Calu3 (cell line): ENCODE data around the gene ZFP36. TPM values are rescaled to one million over a fixed set of nuclear protein-coding genes. Genes with fewer than 3 reads are reported as not detected.

Experiments used
- BruUV-seq: library from RNA; stranded (reverse); fragments of 400-500 nt; replicated peaks from 2 replicates; lab custom pipeline; 2021; lab: Mats Ljungman, UMichigan
- CTCF ChIA-PET: fragments of 300-600 bp; sonication (Branson Sonifier 250); formaldehyde crosslinking; loops from one replicate; lab custom pipeline; 2022; ENCODE audit warnings: antibody characterized with exemption; lab: Charles Lee
- DNase-seq: peaks from one replicate; pipeline ENCODE4 v3.0.0; 2022
- H3K27ac Mint-ChIP-seq: one replicate; pipeline ENCODE4 v1.8.0; 2022; ENCODE audit warnings: mixed read lengths; ENCODE audit not compliant: unreplicated experiment
- H3K27me3 Mint-ChIP-seq: one replicate; pipeline ENCODE4 v1.8.0; 2022; ENCODE audit warnings: mixed read lengths; ENCODE audit not compliant: unreplicated experiment
- H3K36me3 Mint-ChIP-seq: one replicate; pipeline ENCODE4 v1.8.0; 2022; ENCODE audit warnings: mild to moderate bottlenecking, moderate library complexity, mixed read lengths; ENCODE audit not compliant: insufficient read depth, unreplicated experiment
- H3K4me1 Mint-ChIP-seq: one replicate; pipeline ENCODE4 v1.8.0; 2022; ENCODE audit warnings: mild to moderate bottlenecking, low read depth, mixed read lengths; ENCODE audit not compliant: unreplicated experiment
- H3K4me3 Mint-ChIP-seq: one replicate; pipeline ENCODE4 v1.8.0; 2022; ENCODE audit warnings: mild to moderate bottlenecking, low read depth, moderate library complexity, mixed read lengths; ENCODE audit not compliant: unreplicated experiment
- H3K9me3 Mint-ChIP-seq: one replicate; pipeline ENCODE4 v1.8.0; 2022; ENCODE audit warnings: low read depth, mixed read lengths; ENCODE audit not compliant: unreplicated experiment
- intact Hi-C: fragments of 100-400 bp; cut with micrococcal nuclease; formaldehyde crosslinking; loops from one replicate; pipeline ENCODE4 v1.10.0; 2022; ENCODE audit not compliant: unreplicated experiment
- total RNA-seq: library from RNA; stranded (reverse); gene quantifications from 2 replicates; pipeline ENCODE4 v1.2.3, GENCODE V29; 2022
- TF ChIP-seq, protein P1 (sequence below): fragments of 200-600 bp; IDR thresholded peaks from one replicate; pipeline ENCODE4 v1.8.0; 2022; ENCODE audit warnings: antibody characterized with exemption; ENCODE audit not compliant: unreplicated experiment

The ZFP36 gene
- total RNA-seq, 1 experiment from 2014 or later, result 70.8 TPM

DNA sequence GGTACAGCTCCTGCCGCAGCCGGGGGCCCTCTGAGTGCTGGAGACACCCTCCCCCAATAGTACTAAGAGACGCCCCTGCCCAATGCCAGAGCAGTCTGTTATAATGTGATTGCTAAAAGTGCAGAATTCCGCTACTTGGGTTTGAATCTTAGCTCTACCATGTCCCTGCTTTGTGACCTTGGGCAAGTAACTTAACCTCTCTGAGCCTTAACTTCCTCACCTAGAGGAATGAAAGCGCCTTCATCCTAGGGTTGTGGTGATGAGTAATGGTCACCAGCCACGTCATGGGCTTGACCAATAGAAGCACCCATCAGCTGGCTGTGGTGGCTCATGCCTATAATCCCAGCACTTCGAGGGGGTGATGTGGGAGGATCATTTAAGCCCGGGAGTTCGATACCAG lies 12.4 kb downstream of the ZFP36 start:
- no peak overlapping the region for H3K4me3 Mint-ChIP-seq
- H3K27ac Mint-ChIP-seq, result no peak overlapping the region
- peaks cover 7% of the 10 kb centered on the region for H3K4me1 Mint-ChIP-seq
- TF ChIP-seq, protein P1, sequence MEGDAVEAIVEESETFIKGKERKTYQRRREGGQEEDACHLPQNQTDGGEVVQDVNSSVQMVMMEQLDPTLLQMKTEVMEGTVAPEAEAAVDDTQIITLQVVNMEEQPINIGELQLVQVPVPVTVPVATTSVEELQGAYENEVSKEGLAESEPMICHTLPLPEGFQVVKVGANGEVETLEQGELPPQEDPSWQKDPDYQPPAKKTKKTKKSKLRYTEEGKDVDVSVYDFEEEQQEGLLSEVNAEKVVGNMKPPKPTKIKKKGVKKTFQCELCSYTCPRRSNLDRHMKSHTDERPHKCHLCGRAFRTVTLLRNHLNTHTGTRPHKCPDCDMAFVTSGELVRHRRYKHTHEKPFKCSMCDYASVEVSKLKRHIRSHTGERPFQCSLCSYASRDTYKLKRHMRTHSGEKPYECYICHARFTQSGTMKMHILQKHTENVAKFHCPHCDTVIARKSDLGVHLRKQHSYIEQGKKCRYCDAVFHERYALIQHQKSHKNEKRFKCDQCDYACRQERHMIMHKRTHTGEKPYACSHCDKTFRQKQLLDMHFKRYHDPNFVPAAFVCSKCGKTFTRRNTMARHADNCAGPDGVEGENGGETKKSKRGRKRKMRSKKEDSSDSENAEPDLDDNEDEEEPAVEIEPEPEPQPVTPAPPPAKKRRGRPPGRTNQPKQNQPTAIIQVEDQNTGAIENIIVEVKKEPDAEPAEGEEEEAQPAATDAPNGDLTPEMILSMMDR, result no peak
- peaks cover 48% of the 10 kb centered on the region for H3K36me3 Mint-ChIP-seq
- CTCF ChIA-PET, result no interaction called here
- H3K27me3 Mint-ChIP-seq, result no peaks in the 10 kb centered on the region
- no TSS peak for BruUV-seq
- no peaks in the 10 kb centered on the region for H3K9me3 Mint-ChIP-seq
- no peak for DNase-seq
- intact Hi-C loops, result no loop called here

DNA sequence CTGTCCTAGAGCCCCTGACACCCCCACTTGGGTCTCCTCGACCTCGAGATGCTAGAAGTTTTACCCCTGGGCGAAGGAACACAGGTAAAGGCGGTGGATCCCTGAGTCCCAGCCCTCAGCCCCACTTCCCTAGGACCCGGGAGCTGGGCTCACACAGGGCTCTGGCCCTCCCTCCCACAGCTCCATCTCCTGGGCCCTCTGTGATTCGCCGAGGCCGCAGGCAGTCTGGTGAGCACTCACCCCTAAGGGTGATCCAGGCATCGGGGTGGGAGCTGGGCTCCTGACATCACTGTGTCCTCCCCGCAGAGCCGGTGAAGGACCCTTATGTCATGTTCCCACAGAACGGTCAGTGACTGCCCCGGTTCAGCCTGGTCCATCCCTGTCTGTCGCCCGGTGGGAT lies 14.1 kb downstream of the ZFP36 start:
- BruUV-seq, result no TSS peak

DNA sequence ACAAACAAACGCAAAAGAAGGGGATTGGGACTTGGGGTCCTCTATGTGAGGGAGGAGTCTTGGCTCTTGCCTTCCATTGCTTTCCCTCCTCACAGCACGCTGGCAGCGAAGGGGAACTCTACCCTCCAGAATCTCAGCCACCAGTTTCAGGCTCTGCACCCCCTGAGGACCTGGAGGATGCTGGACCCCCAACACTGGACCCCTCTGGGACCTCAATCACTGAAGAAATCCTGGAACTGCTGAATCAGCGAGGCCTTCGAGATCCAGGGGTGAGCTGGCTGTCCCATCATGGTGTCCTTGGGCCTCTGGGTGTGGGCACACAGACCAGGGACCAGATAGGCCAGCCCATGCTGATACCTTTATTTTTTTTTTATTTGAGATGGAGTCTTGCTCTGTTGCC lies 15.4 kb downstream of the ZFP36 start:
- H3K36me3 Mint-ChIP-seq, result peaks cover 54% of the 10 kb centered on the region
- TF ChIP-seq, protein P1, result no peak
- H3K4me1 Mint-ChIP-seq, result no peaks in the 10 kb centered on the region
- no peak overlapping the region for H3K27ac Mint-ChIP-seq
- BruUV-seq, result no TSS peak
- CTCF ChIA-PET, result no interaction called here
- no peaks in the 10 kb centered on the region for H3K27me3 Mint-ChIP-seq
- no peak overlapping the region for H3K4me3 Mint-ChIP-seq
- intact Hi-C loops, result no loop called here
- DNase-seq, result no peak
- H3K9me3 Mint-ChIP-seq, result no peaks in the 10 kb centered on the region

More for the DNA sequence above, 14.1 kb downstream of the ZFP36 start:
- TF ChIP-seq, protein P1, result no peak
- no peaks in the 10 kb centered on the region for H3K4me1 Mint-ChIP-seq
- CTCF ChIA-PET, result no interaction called here
- no peaks in the 10 kb centered on the region for H3K9me3 Mint-ChIP-seq
- peaks cover 54% of the 10 kb centered on the region for H3K36me3 Mint-ChIP-seq
- H3K4me3 Mint-ChIP-seq, result no peak overlapping the region
- DNase-seq, result no peak
- H3K27ac Mint-ChIP-seq, result no peak overlapping the region
- H3K27me3 Mint-ChIP-seq, result no peaks in the 10 kb centered on the region
- intact Hi-C loops, result no loop called here

DNA sequence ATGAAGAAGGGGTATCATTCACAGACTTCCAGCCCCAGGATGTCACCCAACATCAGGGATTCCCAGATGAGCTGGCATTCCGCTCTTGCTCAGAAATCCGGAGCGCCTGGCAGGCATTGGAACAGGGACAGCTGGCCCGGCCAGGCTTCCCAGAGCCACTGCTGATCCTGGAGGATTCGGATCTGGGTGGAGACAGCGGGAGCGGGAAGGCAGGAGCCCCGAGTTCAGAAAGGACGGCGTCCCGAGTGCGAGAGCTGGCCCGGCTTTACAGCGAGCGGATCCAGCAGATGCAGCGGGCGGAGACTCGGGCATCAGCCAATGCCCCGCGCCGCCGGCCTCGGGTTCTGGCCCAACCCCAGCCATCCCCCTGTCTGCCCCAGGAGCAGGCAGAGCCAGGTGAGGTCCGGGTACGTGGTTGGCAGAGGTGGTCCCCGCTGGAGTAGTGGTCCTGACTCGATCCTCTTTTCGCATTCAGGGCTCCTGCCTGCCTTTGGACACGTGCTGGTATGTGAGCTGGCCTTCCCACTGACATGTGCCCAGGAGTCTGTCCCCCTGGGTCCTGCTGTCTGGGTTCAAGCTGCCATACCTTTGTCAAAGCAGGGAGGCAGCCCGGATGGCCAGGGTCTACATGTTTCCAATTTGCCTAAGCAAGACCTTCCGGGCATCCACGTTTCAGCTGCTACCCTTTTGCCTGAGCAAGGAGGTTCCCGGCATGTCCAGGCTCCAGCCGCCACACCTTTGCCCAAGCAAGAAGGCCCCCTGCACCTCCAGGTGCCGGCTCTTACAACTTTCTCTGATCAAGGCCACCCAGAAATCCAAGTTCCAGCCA lies 16.8 kb downstream of the ZFP36 start:
- intact Hi-C loops, result no loop called here
- TF ChIP-seq, protein P1, result no peak
- DNase-seq, result no peak
- Mint-ChIP-seq H3K27me3 (no peaks in the 10 kb centered on the region), H3K9me3 (no peaks in the 10 kb centered on the region), H3K4me1 (no peaks in the 10 kb centered on the region), H3K36me3 (peaks cover 51% of the 10 kb centered on the region), H3K27ac (no peak overlapping the region), H3K4me3 (no peak overlapping the region)
- CTCF ChIA-PET, result no interaction called here
- no TSS peak for BruUV-seq
